ENCODE data around the gene SULT1C4.

The SULT1C4 gene

GRCh38 chr2:108376774-108377173, 980 bp upstream of the SULT1C4 start:
- DNase-seq: no peak

- no peak for DNase-seq
Observed at GRCh38 chr2:108377401-108377800, 353 bp upstream of the SULT1C4 start.

GRCh38 chr2:108378851-108379250, 1.1 kb downstream of the SULT1C4 start:
- no peak for DNase-seq

GRCh38 chr2:108382196-108382595, 4.4 kb downstream of the SULT1C4 start:
- no peak for DNase-seq

- DNase-seq: no peak
Observed at GRCh38 chr2:108383146-108383830, 5.5 kb downstream of the SULT1C4 start.

GRCh38 chr2:108384662-108385393, 7.1 kb downstream of the SULT1C4 start:
- DNase-seq: no peak

GRCh38 chr2:108385411-108386071, 7.8 kb downstream of the SULT1C4 start:
- no peak for DNase-seq

GRCh38 chr2:108388045-108388444, 10.3 kb downstream of the SULT1C4 start:
- DNase-seq: no peak

GRCh38 chr2:108390340-108390739, 12.6 kb downstream of the SULT1C4 start:
- DNase-seq: no peak

GRCh38 chr2:108392029-108392428, 14.3 kb downstream of the SULT1C4 start:
- no peak for DNase-seq

- DNase-seq: no peak
Observed at GRCh38 chr2:108393197-108393596, 15.4 kb downstream of the SULT1C4 start.

- no peak for DNase-seq
Observed at GRCh38 chr2:108395155-108395554, 17.4 kb downstream of the SULT1C4 start.

GRCh38 chr2:108396845-108397244, 19.1 kb downstream of the SULT1C4 start:
- no peak for DNase-seq

- DNase-seq: no peak
Observed at GRCh38 chr2:108399479-108399878, 21.7 kb downstream of the SULT1C4 start.

- no peak for DNase-seq
Observed at GRCh38 chr2:108401800-108402199, 24.0 kb downstream of the SULT1C4 start.

GRCh38 chr2:108403494-108403893, 25.7 kb downstream of the SULT1C4 start:
- DNase-seq: no peak

- DNase-seq: no peak
Observed at GRCh38 chr2:108404784-108405397, 27.1 kb downstream of the SULT1C4 start.

GRCh38 chr2:108407864-108408729, 30.3 kb downstream of the SULT1C4 start:
- no peak for DNase-seq

- no peak for DNase-seq
Observed at GRCh38 chr2:108409768-108410167, 32.0 kb downstream of the SULT1C4 start.

- DNase-seq: no peak
Observed at GRCh38 chr2:108412995-108413710, 35.4 kb downstream of the SULT1C4 start.

- no peak for DNase-seq
Observed at GRCh38 chr2:108413711-108414095, 35.9 kb downstream of the SULT1C4 start.

Data from NCI-H774 (cell line).